Breast epithelium (tissue), 4 donors: ENCODE data around the gene DUS1L. TPM values are rescaled to one million over a fixed set of nuclear protein-coding genes. Genes with fewer than 3 reads are reported as not detected.

Source experiments
- DNase-seq, 2 donors: peaks; one replicate each; pipeline ENCODE4 v3.0.0-alpha.2; 2019; ENCODE audit warnings: low spot score in 2 of 2
- H3K27ac ChIP-seq, 2 donors: fragments of 200-600 bp; sonication (generic) in 1 of 2; one replicate each; pipeline ENCODE4 v1.5.1; 2016 to 2019; ENCODE audit warnings: mild to moderate bottlenecking in 1 of 2
- H3K27me3 ChIP-seq, 2 donors: fragments of 200-600 bp; sonication (generic) in 1 of 2; one replicate each; pipeline versions ENCODE4 v1.5.1 to v1.6.0; 2017 to 2019; ENCODE audit warnings: control low read depth in 1 of 2, mild to moderate bottlenecking in 1 of 2
- H3K36me3 ChIP-seq: fragments of 200-600 bp; one replicate; pipeline ENCODE4 v1.5.1; 2019
- H3K4me1 ChIP-seq, 2 donors: fragments of 200-600 bp; sonication (generic); one replicate each; pipeline ENCODE4 v1.5.1; 2016 to 2019; ENCODE audit warnings: control low read depth in 1 of 2
- H3K4me3 ChIP-seq, 3 donors: fragments of 200-600 bp; sonication (generic); 1 replicate in 2 of 3; 2 replicates in 1 of 3; pipeline ENCODE4 v1.5.1; 2016 to 2019; ENCODE audit warnings: mild to moderate bottlenecking in 3 of 3, moderate library complexity in 2 of 3
- H3K9me3 ChIP-seq, 2 donors: fragments of 200-600 bp; sonication (generic) in 1 of 2; one replicate each; pipeline ENCODE4 v1.5.1; 2016 to 2019; ENCODE audit warnings: control low read depth in 1 of 2
- POLR2A ChIP-seq: fragments of 450-650 bp; IDR thresholded peaks from one replicate; pipeline ENCODE4 v1.6.1; 2016; ENCODE audit warnings: antibody characterized with exemption, mild to moderate bottlenecking, moderate library complexity
- POLR2AphosphoS5 ChIP-seq, 3 donors: sonication (generic); formaldehyde crosslinking; IDR thresholded peaks; one replicate each; pipeline ENCODE4 v1.6.1; 2017; ENCODE audit warnings: antibody characterized with exemption in 3 of 3
- intact Hi-C: fragments of 100-400 bp; cut with DNase I; formaldehyde crosslinking; loops from one replicate; pipeline ENCODE4 v1.15.1; 2023; ENCODE audit warnings: low total_unique reads
- total RNA-seq, 3 donors: library from RNA; depleted of rRNA; stranded (reverse); fragments of >200 nt; gene quantifications; one replicate each; pipeline ENCODE4 v1.1.0, GENCODE V29; 2016
- TF ChIP-seq, protein P1 (sequence below), 3 donors: fragments of 450-650 bp; IDR thresholded peaks; one replicate each; pipeline ENCODE4 v1.5.1; 2016 to 2017; ENCODE audit warnings: antibody characterized with exemption in 3 of 3, mild to moderate bottlenecking in 3 of 3, moderate library complexity in 3 of 3

DUS1L gene
- total RNA-seq, 3 donors from 2014 or later, result 55.0 to 96.4 (median 82.0) TPM

DNA sequence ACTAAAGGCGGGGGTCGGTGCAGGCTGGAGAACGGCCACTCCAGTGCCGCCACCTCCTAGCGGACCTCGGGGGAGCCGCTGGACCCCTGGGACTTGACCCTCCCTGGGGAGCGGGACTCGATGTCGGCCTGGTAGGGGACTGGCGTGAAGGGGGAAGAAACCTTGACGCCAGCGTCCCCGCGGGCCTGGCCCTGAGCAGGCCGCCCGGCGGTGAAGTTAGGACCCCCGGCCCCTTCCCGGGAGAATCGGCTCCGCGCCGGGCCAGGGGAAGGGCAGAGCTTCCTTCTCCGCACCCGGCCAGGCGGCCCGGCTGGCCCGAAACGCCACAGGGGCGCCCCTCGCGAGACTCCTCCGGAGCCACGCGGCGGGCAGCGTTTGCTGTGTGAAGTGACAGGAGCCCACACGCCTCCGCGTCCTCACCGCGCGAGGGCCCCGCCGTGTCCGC is 389 bp downstream of the DUS1L start:
- DNase-seq, result no peak
- Histone ChIP-seq H3K9me3 (no peaks in the 10 kb centered on the region), H3K36me3 (peaks cover 3% of the 10 kb centered on the region), H3K27ac (peak overlapping the region; percentile 73 to 97), H3K4me1 (peaks cover 0 to 11% of the 10 kb centered on the region in 2 donors), H3K27me3 (no peaks in the 10 kb centered on the region), H3K4me3 (peak overlapping the region; percentile 87 to 96 (median 90))
- intact Hi-C loops, result no loop called here
- TF ChIP-seq POLR2AphosphoS5 (IDR thresholded peaks at IDR 0.05) (no peak), POLR2A (no peak)
- TF ChIP-seq, protein P1, sequence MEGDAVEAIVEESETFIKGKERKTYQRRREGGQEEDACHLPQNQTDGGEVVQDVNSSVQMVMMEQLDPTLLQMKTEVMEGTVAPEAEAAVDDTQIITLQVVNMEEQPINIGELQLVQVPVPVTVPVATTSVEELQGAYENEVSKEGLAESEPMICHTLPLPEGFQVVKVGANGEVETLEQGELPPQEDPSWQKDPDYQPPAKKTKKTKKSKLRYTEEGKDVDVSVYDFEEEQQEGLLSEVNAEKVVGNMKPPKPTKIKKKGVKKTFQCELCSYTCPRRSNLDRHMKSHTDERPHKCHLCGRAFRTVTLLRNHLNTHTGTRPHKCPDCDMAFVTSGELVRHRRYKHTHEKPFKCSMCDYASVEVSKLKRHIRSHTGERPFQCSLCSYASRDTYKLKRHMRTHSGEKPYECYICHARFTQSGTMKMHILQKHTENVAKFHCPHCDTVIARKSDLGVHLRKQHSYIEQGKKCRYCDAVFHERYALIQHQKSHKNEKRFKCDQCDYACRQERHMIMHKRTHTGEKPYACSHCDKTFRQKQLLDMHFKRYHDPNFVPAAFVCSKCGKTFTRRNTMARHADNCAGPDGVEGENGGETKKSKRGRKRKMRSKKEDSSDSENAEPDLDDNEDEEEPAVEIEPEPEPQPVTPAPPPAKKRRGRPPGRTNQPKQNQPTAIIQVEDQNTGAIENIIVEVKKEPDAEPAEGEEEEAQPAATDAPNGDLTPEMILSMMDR (IDR thresholded peaks at IDR 0.05), result no peak

DNA sequence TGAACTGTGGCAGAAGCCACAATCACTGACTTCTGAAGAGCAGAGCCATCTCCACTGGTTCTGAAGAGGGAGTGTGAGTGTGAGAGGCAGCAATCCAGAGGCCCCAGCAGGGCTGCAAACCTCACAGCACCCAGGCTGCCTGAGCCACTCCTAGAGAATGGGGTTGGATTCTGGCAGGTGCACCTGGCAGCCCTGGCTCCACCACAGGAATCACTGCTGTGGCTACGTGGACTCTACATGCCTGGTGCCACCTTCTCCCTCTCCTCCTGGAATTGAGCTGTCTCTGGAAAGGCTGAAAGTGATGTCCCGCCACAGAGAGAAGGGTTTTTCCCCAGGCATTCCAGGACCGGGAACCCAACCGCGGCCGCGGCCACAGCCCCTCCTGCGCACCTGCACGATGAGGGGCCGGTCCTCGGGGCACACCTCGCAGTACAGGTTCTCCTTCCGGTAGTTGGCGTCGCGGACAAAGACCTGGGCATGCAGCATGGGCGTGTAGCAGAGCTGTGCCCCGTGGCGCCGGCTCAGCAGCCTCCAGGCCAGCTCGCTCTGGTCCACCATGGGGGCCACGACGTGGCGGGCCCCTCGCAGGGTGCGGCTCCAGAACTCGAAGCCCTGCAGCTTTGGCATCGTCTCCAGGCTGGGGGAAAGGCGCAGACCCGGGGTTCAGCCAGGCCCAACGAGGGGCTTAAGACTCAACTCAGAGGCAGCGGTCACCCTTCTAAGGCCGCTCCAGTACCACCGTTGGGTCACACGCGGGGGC is 991 bp downstream of the DUS1L start:
- peaks cover 5% of the 10 kb centered on the region for H3K36me3 ChIP-seq
- peaks cover 0 to 11% of the 10 kb centered on the region in 2 donors for H3K4me1 ChIP-seq
- DNase-seq, result no peak
- H3K9me3 ChIP-seq, result no peaks in the 10 kb centered on the region
- peak overlapping the region; percentile 73 to 97 for H3K27ac ChIP-seq
- no peaks in the 10 kb centered on the region for H3K27me3 ChIP-seq
- TF ChIP-seq POLR2A, result no peak
- no peak for TF ChIP-seq POLR2AphosphoS5 (IDR thresholded peaks at IDR 0.05)
- TF ChIP-seq, protein P1 (IDR thresholded peaks at IDR 0.05), result no peak
- H3K4me3 ChIP-seq, result peak overlapping the region; percentile 87 to 96 (median 90)
- intact Hi-C loops, result no loop called here

DNA sequence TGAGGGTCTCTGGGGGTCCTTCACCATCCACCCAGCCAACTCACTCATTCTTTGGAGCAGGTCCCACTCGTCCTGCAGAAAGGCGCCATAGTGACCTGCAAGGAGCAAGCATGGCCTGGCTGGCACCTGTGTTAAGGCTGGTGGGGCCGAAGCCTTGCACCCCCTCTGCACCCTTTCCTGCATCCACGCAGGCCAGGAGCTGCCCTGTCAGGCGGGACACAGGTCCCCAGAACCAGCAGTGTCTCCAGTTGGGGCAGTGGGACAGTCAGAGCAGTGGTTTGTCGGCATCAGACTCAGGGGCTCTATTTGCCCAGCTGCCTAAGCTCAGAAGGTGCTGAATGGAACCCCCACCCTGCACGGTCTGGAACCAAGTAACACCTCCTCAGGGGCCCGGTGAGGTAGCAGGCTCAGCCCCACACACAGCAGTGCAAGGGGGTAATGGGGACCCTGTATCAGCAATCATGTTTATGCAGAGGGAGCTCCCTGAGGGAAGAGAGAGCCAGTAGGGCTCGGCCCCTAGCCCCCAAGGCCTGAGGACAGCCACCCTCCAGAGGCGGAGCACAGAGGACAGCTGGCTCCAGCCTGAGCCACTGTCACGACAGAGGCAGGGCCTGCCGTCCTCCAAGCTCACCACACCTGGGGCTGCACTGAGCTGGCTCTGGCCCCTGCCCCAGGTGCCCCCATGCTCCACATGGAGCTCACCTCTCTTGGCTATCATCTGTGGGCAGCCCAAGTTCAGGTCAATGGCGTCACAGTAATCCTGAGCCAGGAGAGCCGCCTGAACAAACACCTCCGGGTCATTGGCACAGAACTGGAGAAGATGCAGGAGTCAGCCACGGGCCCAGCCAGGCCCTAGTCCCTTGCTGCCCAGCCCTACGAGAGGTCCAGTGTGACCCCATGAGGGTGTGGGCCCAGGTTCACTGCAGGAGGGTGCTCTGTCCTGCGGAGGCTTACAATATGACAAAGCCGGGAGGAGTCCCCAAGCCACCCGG is 1.9 kb downstream of the DUS1L start:
- Histone ChIP-seq H3K36me3 (peaks cover 5% of the 10 kb centered on the region), H3K27me3 (no peaks in the 10 kb centered on the region), H3K4me3 (peak overlapping the region in 1 of 3 donors; percentile 96), H3K4me1 (peaks cover 0 to 11% of the 10 kb centered on the region in 2 donors), H3K27ac (peak overlapping the region in 1 of 2 donors; percentile 97), H3K9me3 (no peaks in the 10 kb centered on the region)
- DNase-seq, result no peak
- intact Hi-C loops, result no loop called here
- TF ChIP-seq, protein P1 (IDR thresholded peaks at IDR 0.05), result no peak
- no peak for TF ChIP-seq POLR2A
- no peak for TF ChIP-seq POLR2AphosphoS5 (IDR thresholded peaks at IDR 0.05)

DNA sequence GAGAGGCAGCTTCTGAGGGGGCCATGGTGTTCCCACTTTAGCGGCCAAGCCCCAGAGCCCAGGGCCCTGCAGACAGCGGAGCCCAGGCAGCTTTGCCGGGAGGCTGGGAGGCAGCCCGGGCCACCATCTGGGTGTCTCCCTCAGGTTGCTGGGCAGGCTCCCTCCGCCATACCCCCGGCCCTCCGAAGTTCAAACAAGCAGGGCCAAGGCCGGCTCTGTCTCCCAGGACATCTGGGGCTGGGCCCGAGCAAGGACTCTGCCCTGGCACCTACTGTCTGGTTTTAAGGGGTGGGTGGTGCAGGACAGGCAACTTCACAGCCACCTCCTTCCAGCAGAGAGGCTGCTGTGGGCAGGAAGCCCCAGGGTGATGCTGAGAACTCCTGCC is 2.6 kb downstream of the DUS1L start:
- no peak for DNase-seq
- Histone ChIP-seq H3K4me1 (peaks cover 0 to 11% of the 10 kb centered on the region in 2 donors), H3K27me3 (no peaks in the 10 kb centered on the region), H3K4me3 (no peak overlapping the region), H3K27ac (no peak overlapping the region), H3K36me3 (peaks cover 5% of the 10 kb centered on the region), H3K9me3 (no peaks in the 10 kb centered on the region)
- TF ChIP-seq POLR2AphosphoS5 (IDR thresholded peaks at IDR 0.05), result no peak
- TF ChIP-seq POLR2A, result no peak
- TF ChIP-seq, protein P1 (IDR thresholded peaks at IDR 0.05), result no peak
- intact Hi-C loops, result no loop called here
